ENCODE data around the gene ACOT7. TPM values are rescaled to one million over a fixed set of nuclear protein-coding genes. Genes with fewer than 3 reads are reported as not detected.
A peak's percentile ranks its signal among the peaks of the same experiment; 100 is the strongest.

The ACOT7 gene
- total and polyA plus RNA-seq, 2 donors (not counting 1 experiment from before 2014, with no cell fraction given) = 4.2 to 4.6 TPM

DNA sequence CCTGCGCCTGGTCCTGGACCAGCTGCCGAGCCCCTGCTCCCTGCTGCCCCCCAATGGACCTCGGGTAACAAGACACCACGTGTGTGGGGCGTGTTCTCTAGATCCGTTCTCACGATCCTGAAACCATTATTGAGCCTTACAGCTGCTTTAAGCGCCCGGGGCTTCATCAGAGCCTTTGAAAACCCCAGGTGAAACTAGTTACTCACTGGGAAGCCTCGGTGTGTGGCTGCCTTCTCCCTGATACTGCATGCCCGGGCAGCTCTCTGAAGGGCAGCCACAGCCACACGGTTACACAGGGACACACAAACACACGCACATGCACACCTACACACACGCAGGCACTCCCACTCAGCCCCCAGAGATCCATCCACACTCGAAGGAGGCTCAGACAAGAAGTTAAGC lies 20.9 kb upstream of the ACOT7 start:
- H3K4me3 Mint-ChIP-seq = no peak overlapping the region
- no peaks in the 10 kb centered on the region for H3K9me3 ChIP-seq (ENCODE audit: control extremely low read depth in 1 of 3, control insufficient read depth in 2 of 3, insufficient read depth in 1 of 3, low read length in 2 of 3)
- intact Hi-C loops (cut with micrococcal nuclease) = no loop called here
- H3K27ac ChIP-seq (ENCODE audit: low read length in 2 of 2) = no peak overlapping the region
- H3K36me3 ChIP-seq (replicated peaks in 1 of 2; ENCODE audit: control extremely low read depth in 1 of 2, control insufficient read depth in 1 of 2, extremely low read depth in 1 of 2, insufficient read depth in 2 of 2, low read length in 1 of 2) = no peaks in the 10 kb centered on the region
- TF ChIP-seq CTCF (IDR thresholded peaks at IDR 0.05) (peak; percentile 37), EZH2 (IDR thresholded peaks at IDR 0.05; ENCODE audit: borderline replicate concordance, insufficient read depth, low read depth, low read length, poor library complexity, severe bottlenecking) (no peak)
- H3K27ac Mint-ChIP-seq = no peak overlapping the region
- H2AFZ ChIP-seq (ENCODE audit: insufficient read depth, low read depth, low read length, poor library complexity, severe bottlenecking) = no peak overlapping the region
- 8% methylated on average over 15 of the region's 15 CpGs for WGBS (ENCODE audit: insufficient coverage)
- no peaks in the 10 kb centered on the region for H3K79me2 ChIP-seq (ENCODE audit: control insufficient read depth, insufficient read depth, low read length)
- DNase-seq (no peak), ATAC-seq (ENCODE audit: low read depth) (no peak)
- ChIA-PET CTCF (interaction anchor here (1.0 to 2.2 kb wide), 4 partner anchors 9 to 231 kb away, joined by 3 to 7 read pairs (median 4); no protein-coding TSS in a partner anchor), POLR2A (no interaction called here)
- H3K9ac ChIP-seq (ENCODE audit: low read length) = no peak overlapping the region
- no peak overlapping the region for H3K4me3 ChIP-seq (ENCODE audit: control extremely low read depth in 1 of 5, extremely low read depth in 1 of 5, insufficient read depth in 1 of 5, low read depth in 2 of 5, low read length in 4 of 5)
- H3K4me1 ChIP-seq (ENCODE audit: control insufficient read depth in 2 of 2, insufficient read depth in 2 of 2, low read length in 2 of 2) = peaks cover 4 to 9% of the 10 kb centered on the region in 2 donors
- H3K4me1 Mint-ChIP-seq = peaks cover 4% of the 10 kb centered on the region
- H4K20me1 ChIP-seq (ENCODE audit: control insufficient read depth, insufficient read depth, low read length, poor library complexity, severe bottlenecking) = no peaks in the 10 kb centered on the region
- peak overlapping the region; percentile 8 for H3K4me2 ChIP-seq (replicated peaks; ENCODE audit: low read depth, low read length, poor library complexity, severe bottlenecking)
- peaks cover 48% of the 10 kb centered on the region for H3K27me3 Mint-ChIP-seq
- H3K9me3 Mint-ChIP-seq (ENCODE audit: insufficient read depth) = no peaks in the 10 kb centered on the region
- peaks cover 0 to 45% (median 15%) of the 10 kb centered on the region in 4 experiments for H3K27me3 ChIP-seq (replicated peaks in 1 of 4; ENCODE audit: control extremely low read depth in 1 of 4, control insufficient read depth in 3 of 4, insufficient read depth in 4 of 4, low read length in 3 of 4)

- Mint-ChIP-seq H3K4me1 (peaks cover 2% of the 10 kb centered on the region), H3K27ac (no peak overlapping the region), H3K27me3 (peaks cover 49% of the 10 kb centered on the region), H3K4me3 (no peak overlapping the region), H3K9me3 (ENCODE audit: insufficient read depth) (no peaks in the 10 kb centered on the region)
- Histone ChIP-seq H3K27me3 (replicated peaks in 1 of 4; ENCODE audit: control extremely low read depth in 1 of 4, control insufficient read depth in 3 of 4, insufficient read depth in 4 of 4, low read length in 3 of 4) (peaks cover 0 to 37% (median 8%) of the 10 kb centered on the region in 4 experiments), H4K20me1 (ENCODE audit: control insufficient read depth, insufficient read depth, low read length, poor library complexity, severe bottlenecking) (no peaks in the 10 kb centered on the region), H3K36me3 (replicated peaks in 1 of 2; ENCODE audit: control extremely low read depth in 1 of 2, control insufficient read depth in 1 of 2, extremely low read depth in 1 of 2, insufficient read depth in 2 of 2, low read length in 1 of 2) (no peaks in the 10 kb centered on the region), H3K79me2 (ENCODE audit: control insufficient read depth, insufficient read depth, low read length) (no peaks in the 10 kb centered on the region), H2AFZ (ENCODE audit: insufficient read depth, low read depth, low read length, poor library complexity, severe bottlenecking) (no peak overlapping the region), H3K4me1 (ENCODE audit: control insufficient read depth in 2 of 2, insufficient read depth in 2 of 2, low read length in 2 of 2) (peaks cover 4% of the 10 kb centered on the region in 2 donors), H3K4me3 (ENCODE audit: control extremely low read depth in 1 of 5, extremely low read depth in 1 of 5, insufficient read depth in 1 of 5, low read depth in 2 of 5, low read length in 4 of 5) (no peak overlapping the region), H3K4me2 (replicated peaks; ENCODE audit: low read depth, low read length, poor library complexity, severe bottlenecking) (no peak overlapping the region), H3K9me3 (ENCODE audit: control extremely low read depth in 1 of 3, control insufficient read depth in 2 of 3, insufficient read depth in 1 of 3, low read length in 2 of 3) (no peaks in the 10 kb centered on the region), H3K27ac (ENCODE audit: low read length in 2 of 2) (no peak overlapping the region), H3K9ac (ENCODE audit: low read length) (no peak overlapping the region)
- CTCF ChIA-PET = interaction anchor here (1.1 to 2.2 kb wide), 4 partner anchors 8 to 67 kb away, joined by 3 to 7 read pairs (median 6); no protein-coding TSS in a partner anchor
- TF ChIP-seq EZH2 (IDR thresholded peaks at IDR 0.05; ENCODE audit: borderline replicate concordance, insufficient read depth, low read depth, low read length, poor library complexity, severe bottlenecking) (no peak), CTCF (IDR thresholded peaks at IDR 0.05) (no peak)
- DNase-seq (no peak), ATAC-seq (ENCODE audit: low read depth) (no peak)
- POLR2A ChIA-PET = no interaction called here
- WGBS (ENCODE audit: insufficient coverage) = no CpG with 5 or more reads among the region's 6 CpGs
- intact Hi-C loops (cut with micrococcal nuclease) = no loop called here
Measured at GRCh38 chr1:6412896-6413295, 19.3 kb upstream of the ACOT7 start.
